ENCODE measurements around the gene HBQ1. TPM values are rescaled to one million over a fixed set of nuclear protein-coding genes. Genes with fewer than 3 reads are reported as not detected.
"Not testable (repeated sequence)": the region's sequence is repeated elsewhere in the genome, so short reads cannot be mapped to it uniquely, and the experiment has no call there.

HBQ1 gene
- total RNA-seq, 1 experiment from 2014 or later = 10.4 TPM

DNA sequence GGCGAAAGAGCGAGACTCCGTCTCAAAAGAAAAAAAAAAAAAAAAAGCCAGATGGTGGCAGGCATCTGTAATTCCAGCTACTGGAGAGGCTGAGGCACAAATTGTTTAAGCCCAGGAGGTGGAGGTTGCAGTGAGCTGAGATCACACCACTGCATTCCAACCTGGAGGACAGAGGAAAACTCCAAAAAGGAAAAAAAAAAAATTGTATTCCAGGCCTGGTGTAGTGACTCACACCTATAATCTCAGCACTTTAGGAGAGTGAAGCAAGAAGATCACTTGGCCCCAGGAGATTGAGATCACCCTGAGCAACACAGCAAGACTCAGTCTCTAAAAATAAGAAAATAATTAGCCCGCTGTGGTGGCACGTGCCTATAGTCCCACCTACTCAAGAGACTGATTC, 20.1 kb downstream of the HBQ1 start:
- no TSS peak for BruUV-seq (replicated peaks)
- Histone ChIP-seq H3K9me3 (ENCODE audit: control insufficient read depth, insufficient read depth, low read depth, low read length) (no peaks in the 10 kb centered on the region), H3K4me3 (ENCODE audit: low read depth in 2 of 2, low read length in 2 of 2) (no peak overlapping the region), H3K27me3 (ENCODE audit: control insufficient read depth, insufficient read depth, low read length) (no peaks in the 10 kb centered on the region), H3K4me1 (ENCODE audit: control insufficient read depth, insufficient read depth, low read length) (no peaks in the 10 kb centered on the region), H3K36me3 (ENCODE audit: control insufficient read depth, insufficient read depth, low read length) (peaks cover 26% of the 10 kb centered on the region), H3K27ac (ENCODE audit: low read length) (no peak overlapping the region)
- ChIA-PET CTCF (no interaction called here), POLR2A (interaction anchor here (0.7 kb wide), 2 partner anchors 9 to 142 kb away, joined by 3 to 4 read pairs; no protein-coding TSS in a partner anchor)
- in situ Hi-C loops (cut with HindIII; ENCODE audit: low pct_unique_long_range_greater_than_20kb, low sequenced_read_pairs) = no loop called here
- TF ChIP-seq SIN3A (IDR thresholded peaks at IDR 0.05; ENCODE audit: borderline replicate concordance, insufficient read depth, low read depth, low read length) = no peak
- TF ChIP-seq, protein P1, sequence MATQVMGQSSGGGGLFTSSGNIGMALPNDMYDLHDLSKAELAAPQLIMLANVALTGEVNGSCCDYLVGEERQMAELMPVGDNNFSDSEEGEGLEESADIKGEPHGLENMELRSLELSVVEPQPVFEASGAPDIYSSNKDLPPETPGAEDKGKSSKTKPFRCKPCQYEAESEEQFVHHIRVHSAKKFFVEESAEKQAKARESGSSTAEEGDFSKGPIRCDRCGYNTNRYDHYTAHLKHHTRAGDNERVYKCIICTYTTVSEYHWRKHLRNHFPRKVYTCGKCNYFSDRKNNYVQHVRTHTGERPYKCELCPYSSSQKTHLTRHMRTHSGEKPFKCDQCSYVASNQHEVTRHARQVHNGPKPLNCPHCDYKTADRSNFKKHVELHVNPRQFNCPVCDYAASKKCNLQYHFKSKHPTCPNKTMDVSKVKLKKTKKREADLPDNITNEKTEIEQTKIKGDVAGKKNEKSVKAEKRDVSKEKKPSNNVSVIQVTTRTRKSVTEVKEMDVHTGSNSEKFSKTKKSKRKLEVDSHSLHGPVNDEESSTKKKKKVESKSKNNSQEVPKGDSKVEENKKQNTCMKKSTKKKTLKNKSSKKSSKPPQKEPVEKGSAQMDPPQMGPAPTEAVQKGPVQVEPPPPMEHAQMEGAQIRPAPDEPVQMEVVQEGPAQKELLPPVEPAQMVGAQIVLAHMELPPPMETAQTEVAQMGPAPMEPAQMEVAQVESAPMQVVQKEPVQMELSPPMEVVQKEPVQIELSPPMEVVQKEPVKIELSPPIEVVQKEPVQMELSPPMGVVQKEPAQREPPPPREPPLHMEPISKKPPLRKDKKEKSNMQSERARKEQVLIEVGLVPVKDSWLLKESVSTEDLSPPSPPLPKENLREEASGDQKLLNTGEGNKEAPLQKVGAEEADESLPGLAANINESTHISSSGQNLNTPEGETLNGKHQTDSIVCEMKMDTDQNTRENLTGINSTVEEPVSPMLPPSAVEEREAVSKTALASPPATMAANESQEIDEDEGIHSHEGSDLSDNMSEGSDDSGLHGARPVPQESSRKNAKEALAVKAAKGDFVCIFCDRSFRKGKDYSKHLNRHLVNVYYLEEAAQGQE (IDR thresholded peaks at IDR 0.05; ENCODE audit: insufficient read depth in 1 of 2, low read depth in 2 of 2, low read length in 1 of 2) = no peak
- no peak for TF ChIP-seq TCF7L2 (IDR thresholded peaks at IDR 0.05; ENCODE audit: low read depth, low read length)
- TF ChIP-seq CTCF (IDR thresholded peaks at IDR 0.05) = no peak
- no peak for TF ChIP-seq POLR2AphosphoS5 (IDR thresholded peaks at IDR 0.05; ENCODE audit: low read depth, low read length)
- intact Hi-C loops (cut with micrococcal nuclease; ENCODE audit: unreplicated experiment) = no loop called here
- ATAC-seq = 0 out of 2 replicates have a peak, but pooled peaks have one; percentile 38
- DNase-seq (ENCODE audit: low read depth, low spot score) = no peak

DNA sequence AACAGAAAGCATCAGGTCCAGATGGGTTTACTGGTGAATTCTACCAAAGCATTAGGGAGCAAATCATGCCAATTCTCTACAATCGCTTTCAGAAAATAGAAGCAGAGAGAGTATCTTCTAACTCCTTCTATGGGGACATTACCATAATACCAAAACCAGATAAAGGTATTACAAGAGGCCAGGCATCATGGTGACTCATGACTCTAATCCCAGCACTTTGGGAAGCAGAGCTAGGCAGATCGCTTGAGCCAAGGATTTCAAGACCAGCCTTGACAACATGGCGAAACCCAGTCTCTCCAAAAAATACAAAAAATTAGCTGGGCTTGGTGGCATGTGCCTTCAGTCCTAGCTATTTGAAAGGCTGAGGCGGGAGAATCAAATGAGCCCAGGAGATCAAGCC, 23.0 kb downstream of the HBQ1 start:
- Histone ChIP-seq H3K4me3 (ENCODE audit: low read depth in 2 of 2, low read length in 2 of 2) (no peak overlapping the region), H3K9me3 (ENCODE audit: control insufficient read depth, insufficient read depth, low read depth, low read length) (no peaks in the 10 kb centered on the region), H3K36me3 (ENCODE audit: control insufficient read depth, insufficient read depth, low read length) (peaks cover 36% of the 10 kb centered on the region), H3K4me1 (ENCODE audit: control insufficient read depth, insufficient read depth, low read length) (no peaks in the 10 kb centered on the region), H3K27ac (ENCODE audit: low read length) (no peak overlapping the region), H3K27me3 (ENCODE audit: control insufficient read depth, insufficient read depth, low read length) (no peaks in the 10 kb centered on the region)
- ChIA-PET CTCF (no interaction called here), POLR2A (no interaction called here)
- no peak for DNase-seq (ENCODE audit: low read depth, low spot score)
- in situ Hi-C loops (cut with HindIII; ENCODE audit: low pct_unique_long_range_greater_than_20kb, low sequenced_read_pairs) = no loop called here
- no peak for ATAC-seq
- TF ChIP-seq, protein P1 (IDR thresholded peaks at IDR 0.05; ENCODE audit: insufficient read depth in 1 of 2, low read depth in 2 of 2, low read length in 1 of 2) = no peak
- no peak for TF ChIP-seq POLR2AphosphoS5 (IDR thresholded peaks at IDR 0.05; ENCODE audit: low read depth, low read length)
- TF ChIP-seq TCF7L2 (IDR thresholded peaks at IDR 0.05; ENCODE audit: low read depth, low read length) = no peak
- no peak for TF ChIP-seq CTCF (IDR thresholded peaks at IDR 0.05)
- TF ChIP-seq SIN3A (IDR thresholded peaks at IDR 0.05; ENCODE audit: borderline replicate concordance, insufficient read depth, low read depth, low read length) = no peak
- intact Hi-C loops (cut with micrococcal nuclease; ENCODE audit: unreplicated experiment) = no loop called here
- no TSS peak for BruUV-seq (replicated peaks)

GRCh38 chr16:204046-204445, 23.8 kb downstream of the HBQ1 start:
- DNase-seq (ENCODE audit: low read depth, low spot score); H3K4me3 ChIP-seq (ENCODE audit: low read depth in 2 of 2, low read length in 2 of 2); CTCF ChIA-PET; BruUV-seq (replicated peaks); H3K27ac ChIP-seq (ENCODE audit: low read length); in situ Hi-C loops (cut with HindIII; ENCODE audit: low pct_unique_long_range_greater_than_20kb, low sequenced_read_pairs); H3K4me1 ChIP-seq (ENCODE audit: control insufficient read depth, insufficient read depth, low read length); H3K9me3 ChIP-seq (ENCODE audit: control insufficient read depth, insufficient read depth, low read depth, low read length); H3K27me3 ChIP-seq (ENCODE audit: control insufficient read depth, insufficient read depth, low read length); POLR2A ChIA-PET; intact Hi-C loops (cut with micrococcal nuclease; ENCODE audit: unreplicated experiment); ATAC-seq: not testable (repeated sequence)
- peaks cover 34% of the 10 kb centered on the region for H3K36me3 ChIP-seq (ENCODE audit: control insufficient read depth, insufficient read depth, low read length)

DNA sequence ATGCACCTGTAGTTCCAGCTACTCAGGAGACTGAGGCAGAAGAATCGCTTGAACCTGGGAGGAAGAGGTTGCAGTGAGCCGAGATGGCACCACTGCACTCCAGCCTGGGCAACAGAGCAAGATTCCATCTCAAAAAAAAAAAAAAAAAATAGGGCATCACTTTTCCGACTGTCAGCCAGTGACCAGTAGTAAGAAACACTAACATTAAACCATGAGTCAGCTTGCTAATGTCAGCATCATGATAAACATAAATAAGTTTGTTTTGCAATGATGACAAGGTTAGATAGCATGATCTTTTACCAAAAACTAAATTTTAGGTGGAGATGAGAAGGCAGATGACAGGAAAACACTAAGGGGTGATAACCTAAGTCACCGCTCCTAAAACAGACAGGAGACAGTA, 29.1 kb downstream of the HBQ1 start:
- H3K27me3 ChIP-seq (ENCODE audit: control insufficient read depth, insufficient read depth, low read length); CTCF ChIA-PET; H3K4me3 ChIP-seq (ENCODE audit: low read depth in 2 of 2, low read length in 2 of 2); H3K4me1 ChIP-seq (ENCODE audit: control insufficient read depth, insufficient read depth, low read length); H3K27ac ChIP-seq (ENCODE audit: low read length); intact Hi-C loops (cut with micrococcal nuclease; ENCODE audit: unreplicated experiment); H3K9me3 ChIP-seq (ENCODE audit: control insufficient read depth, insufficient read depth, low read depth, low read length); BruUV-seq (replicated peaks); DNase-seq (ENCODE audit: low read depth, low spot score); in situ Hi-C loops (cut with HindIII; ENCODE audit: low pct_unique_long_range_greater_than_20kb, low sequenced_read_pairs); ATAC-seq: not testable (repeated sequence)
- POLR2A ChIA-PET = interaction anchor here (0.6 to 0.7 kb wide), 3 partner anchors 9 to 427 kb away, joined by 3 to 10 read pairs (median 4); no protein-coding TSS in a partner anchor
- H3K36me3 ChIP-seq (ENCODE audit: control insufficient read depth, insufficient read depth, low read length) = peaks cover 27% of the 10 kb centered on the region

Data from Panc1 (cell line).